ENCODE measurements around the gene IRF2BPL.

The IRF2BPL gene

GRCh38 chr14:77028384-77029231 lies at the start of gene IRF2BPL:
IRF2BPL (minus strand) TSS chr14:77028708; CDS start chr14:77027792, 916 bp downstream.
- H3K4me3 ChIP-seq (ENCODE audit: low read depth, low read length): peak within 1 kb of the TSS; percentile 58
- DNase-seq (ENCODE audit: low read depth): peak; percentile 94
- TF ChIP-seq CTCF (IDR thresholded peaks at IDR 0.05; ENCODE audit: control insufficient read depth, extremely low read depth, insufficient read depth): no peak

GRCh38 chr14:77077040-77077439 lies 48.5 kb upstream of the IRF2BPL start:
- no peak for TF ChIP-seq CTCF (IDR thresholded peaks at IDR 0.05; ENCODE audit: control insufficient read depth, extremely low read depth, insufficient read depth)
- no peak overlapping the region for H3K4me3 ChIP-seq (ENCODE audit: low read depth, low read length)
- no peak for DNase-seq (ENCODE audit: low read depth)

GRCh38 chr14:77076113-77076631 lies 47.7 kb upstream of the IRF2BPL start:
- peak; percentile 79 for DNase-seq (ENCODE audit: low read depth)
- peak overlapping the region; percentile 32 for H3K4me3 ChIP-seq (ENCODE audit: low read depth, low read length)
- no peak for TF ChIP-seq CTCF (IDR thresholded peaks at IDR 0.05; ENCODE audit: control insufficient read depth, extremely low read depth, insufficient read depth)

GRCh38 chr14:77074969-77075368 lies 46.5 kb upstream of the IRF2BPL start:
- no peak overlapping the region for H3K4me3 ChIP-seq (ENCODE audit: low read depth, low read length)
- DNase-seq (ENCODE audit: low read depth): no peak
- no peak for TF ChIP-seq CTCF (IDR thresholded peaks at IDR 0.05; ENCODE audit: control insufficient read depth, extremely low read depth, insufficient read depth)

GRCh38 chr14:77071938-77072388 lies 43.5 kb upstream of the IRF2BPL start:
- TF ChIP-seq CTCF (IDR thresholded peaks at IDR 0.05; ENCODE audit: control insufficient read depth, extremely low read depth, insufficient read depth): no peak
- H3K4me3 ChIP-seq (ENCODE audit: low read depth, low read length): no peak overlapping the region
- DNase-seq (ENCODE audit: low read depth): no peak

- DNase-seq (ENCODE audit: low read depth): no peak
- H3K4me3 ChIP-seq (ENCODE audit: low read depth, low read length): no peak overlapping the region
- TF ChIP-seq CTCF (IDR thresholded peaks at IDR 0.05; ENCODE audit: control insufficient read depth, extremely low read depth, insufficient read depth): no peak
Observed at GRCh38 chr14:77069551-77069950, 41.0 kb upstream of the IRF2BPL start.

Data from LNCaP clone FGC (cell line).